ENCODE data around the gene FAM229A.

FAM229A gene

GRCh38 chr1:32377541-32378220 lies 15.4 kb upstream of the FAM229A start:
- TF ChIP-seq, protein P1, sequence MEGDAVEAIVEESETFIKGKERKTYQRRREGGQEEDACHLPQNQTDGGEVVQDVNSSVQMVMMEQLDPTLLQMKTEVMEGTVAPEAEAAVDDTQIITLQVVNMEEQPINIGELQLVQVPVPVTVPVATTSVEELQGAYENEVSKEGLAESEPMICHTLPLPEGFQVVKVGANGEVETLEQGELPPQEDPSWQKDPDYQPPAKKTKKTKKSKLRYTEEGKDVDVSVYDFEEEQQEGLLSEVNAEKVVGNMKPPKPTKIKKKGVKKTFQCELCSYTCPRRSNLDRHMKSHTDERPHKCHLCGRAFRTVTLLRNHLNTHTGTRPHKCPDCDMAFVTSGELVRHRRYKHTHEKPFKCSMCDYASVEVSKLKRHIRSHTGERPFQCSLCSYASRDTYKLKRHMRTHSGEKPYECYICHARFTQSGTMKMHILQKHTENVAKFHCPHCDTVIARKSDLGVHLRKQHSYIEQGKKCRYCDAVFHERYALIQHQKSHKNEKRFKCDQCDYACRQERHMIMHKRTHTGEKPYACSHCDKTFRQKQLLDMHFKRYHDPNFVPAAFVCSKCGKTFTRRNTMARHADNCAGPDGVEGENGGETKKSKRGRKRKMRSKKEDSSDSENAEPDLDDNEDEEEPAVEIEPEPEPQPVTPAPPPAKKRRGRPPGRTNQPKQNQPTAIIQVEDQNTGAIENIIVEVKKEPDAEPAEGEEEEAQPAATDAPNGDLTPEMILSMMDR (IDR thresholded peaks at IDR 0.05; ENCODE audit: control insufficient read depth, insufficient read depth, low read depth, low read length, missing control alignments) = no peak
- H3K4me3 ChIP-seq (ENCODE audit: control insufficient read depth, low read depth, low read length) = no peak overlapping the region
- DNase-seq (ENCODE audit: low read depth) = no peak

DNA sequence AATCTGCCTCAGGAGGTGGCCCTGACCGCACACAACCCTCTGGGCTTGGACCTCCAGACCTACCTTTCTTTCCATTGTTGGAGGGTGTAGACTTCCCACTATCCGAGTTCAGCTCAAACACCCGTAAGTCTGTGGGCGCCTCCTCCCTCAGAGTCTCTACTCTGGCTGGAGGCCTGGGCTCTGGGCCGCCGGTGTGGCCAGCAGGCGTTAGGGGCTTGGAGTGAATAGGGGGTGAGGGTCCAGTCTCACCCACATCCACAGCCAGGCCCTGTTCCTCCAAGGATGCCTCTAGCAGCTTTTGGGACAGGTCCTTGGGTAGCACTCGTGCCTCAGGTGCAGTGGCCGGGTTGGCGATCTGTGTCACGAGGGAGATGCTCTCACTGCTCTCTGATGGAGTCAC lies 13.9 kb upstream of the FAM229A start:
- H3K4me3 ChIP-seq (ENCODE audit: control insufficient read depth, low read depth, low read length) = no peak overlapping the region
- DNase-seq (ENCODE audit: low read depth) = no peak
- TF ChIP-seq, protein P1 (IDR thresholded peaks at IDR 0.05; ENCODE audit: control insufficient read depth, insufficient read depth, low read depth, low read length, missing control alignments) = no peak

DNA sequence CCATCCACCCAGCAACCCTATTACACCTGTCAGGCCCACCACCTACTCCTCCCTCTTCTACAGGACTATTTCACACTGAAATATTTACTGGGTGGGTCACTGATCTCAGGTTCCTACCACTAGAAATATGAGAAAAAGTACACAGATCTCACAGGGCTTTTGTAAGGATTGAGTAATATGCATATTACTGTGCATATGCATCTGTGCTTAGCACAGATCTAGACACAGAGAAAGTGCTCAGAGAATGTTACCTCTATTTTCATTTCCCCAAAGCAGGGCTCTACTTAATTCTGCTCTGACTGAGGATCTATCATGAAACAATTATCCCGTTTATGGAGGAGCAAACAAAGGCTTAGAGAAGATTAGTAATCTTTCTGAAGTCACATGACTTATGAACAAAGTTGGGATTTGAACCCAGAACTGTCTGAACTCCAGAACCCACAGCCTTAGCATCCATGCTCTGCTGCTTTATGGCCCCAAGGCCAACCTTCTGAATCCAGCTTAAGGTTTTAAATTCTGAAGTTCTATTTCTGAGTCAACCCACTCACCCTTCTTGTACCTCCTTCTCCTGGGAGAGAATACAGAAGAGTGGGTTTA lies 11.8 kb upstream of the FAM229A start:
- no peak for DNase-seq (ENCODE audit: low read depth)
- TF ChIP-seq, protein P1 (IDR thresholded peaks at IDR 0.05; ENCODE audit: control insufficient read depth, insufficient read depth, low read depth, low read length, missing control alignments) = no peak

GRCh38 chr1:32372149-32372756 lies 10.0 kb upstream of the FAM229A start:
- no peak overlapping the region for H3K4me3 ChIP-seq (ENCODE audit: control insufficient read depth, low read depth, low read length)
- no peak for DNase-seq (ENCODE audit: low read depth)
- TF ChIP-seq, protein P1 (IDR thresholded peaks at IDR 0.05; ENCODE audit: control insufficient read depth, insufficient read depth, low read depth, low read length, missing control alignments) = no peak

More for the DNA sequence above, 11.8 kb upstream of the FAM229A start:
- H3K4me3 ChIP-seq (ENCODE audit: control insufficient read depth, low read depth, low read length) = no peak overlapping the region

GRCh38 chr1:32367912-32368635 lies 5.8 kb upstream of the FAM229A start:
- no peak overlapping the region for H3K4me3 ChIP-seq (ENCODE audit: control insufficient read depth, low read depth, low read length)
- TF ChIP-seq, protein P1 (IDR thresholded peaks at IDR 0.05; ENCODE audit: control insufficient read depth, insufficient read depth, low read depth, low read length, missing control alignments) = no peak
- DNase-seq (ENCODE audit: low read depth) = no peak

DNA sequence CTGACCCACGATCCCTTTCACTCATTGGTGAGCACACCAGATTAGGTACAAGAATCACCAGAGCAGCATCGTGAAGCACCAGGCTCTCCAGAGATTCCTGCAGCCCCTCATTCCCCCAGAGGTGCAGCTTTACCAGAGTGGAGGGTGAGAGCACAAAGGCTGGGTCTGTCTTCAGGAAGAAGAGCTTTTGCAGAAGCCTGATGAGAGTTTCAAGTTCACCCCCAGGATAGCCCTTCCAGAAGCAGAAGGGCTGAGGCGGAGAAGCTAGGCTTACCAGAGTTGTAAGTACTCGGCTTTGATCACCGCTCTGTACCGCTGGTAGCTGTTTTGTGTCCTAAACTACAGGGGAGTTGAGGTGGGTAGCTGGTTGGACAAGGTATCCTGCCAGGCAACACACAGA lies 3.2 kb upstream of the FAM229A start:
- TF ChIP-seq, protein P1 (IDR thresholded peaks at IDR 0.05; ENCODE audit: control insufficient read depth, insufficient read depth, low read depth, low read length, missing control alignments) = no peak
- no peak overlapping the region for H3K4me3 ChIP-seq (ENCODE audit: control insufficient read depth, low read depth, low read length)
- DNase-seq (ENCODE audit: low read depth) = no peak
